H1 (cell line): ENCODE data around the gene ROBO2. TPM values are rescaled to one million over a fixed set of nuclear protein-coding genes. Genes with fewer than 3 reads are reported as not detected.

ENCODE experiments used
- CTCF ChIA-PET: fragments of 300-600 bp; sonication (Branson Sonifier 250); formaldehyde crosslinking; loops from one replicate; lab custom pipeline; 2021; ENCODE audit not compliant: partially characterized antibody; lab: Charles Lee
- POLR2A ChIA-PET: fragments of 300-600 bp; sonication (Branson Sonifier 250); formaldehyde crosslinking; loops from one replicate; lab custom pipeline; 2021; ENCODE audit warnings: inconsistent platforms; ENCODE audit not compliant: partially characterized antibody; lab: Charles Lee
- DNase-seq, 2 experiments: peaks; one replicate each; pipeline versions ENCODE4 v3.0.0 to v3.0.0-alpha.2; 2010 to 2022; ENCODE audit warnings: low spot score in 2 of 2, low read depth in 1 of 2, mixed read lengths in 1 of 2
- FAIRE-seq: peaks from 2 replicates; lab custom pipeline; 2011; peaks lifted over from hg19 to GRCh38; lab: Jason Lieb, UNC
- H2AFZ ChIP-seq: 2 replicates; pipeline ENCODE4 v1.8.1; 2012; ENCODE audit warnings: low read length, inconsistent platforms
- H2AK5ac ChIP-seq: 2 replicates; pipeline ENCODE4 v1.6.1; 2013; ENCODE audit warnings: low read depth, low read length
- H2BK120ac ChIP-seq: replicated peaks from 2 replicates; pipeline ENCODE3; 2013; ENCODE audit warnings: low read depth, low read length, inconsistent platforms
- H2BK12ac ChIP-seq: 2 replicates; pipeline ENCODE4 v1.6.1; 2013; ENCODE audit warnings: low read depth, low read length
- H2BK15ac ChIP-seq: 2 replicates; pipeline ENCODE4 v1.6.1; 2013; ENCODE audit warnings: low read length
- H2BK20ac ChIP-seq: 2 replicates; pipeline ENCODE4 v1.6.1; 2013; ENCODE audit warnings: low read length
- H2BK5ac ChIP-seq: 2 replicates; pipeline ENCODE4 v1.6.1; 2013; ENCODE audit warnings: low read depth, low read length
- H3K14ac ChIP-seq: 2 replicates; pipeline ENCODE4 v1.6.1; 2013; ENCODE audit warnings: inconsistent platforms; ENCODE audit not compliant: insufficient read length
- H3K18ac ChIP-seq: 2 replicates; pipeline ENCODE4 v1.6.1; 2013; ENCODE audit warnings: low read length; ENCODE audit errors: extremely low read depth
- H3K23ac ChIP-seq: 2 replicates; pipeline ENCODE4 v1.6.1; 2013; ENCODE audit warnings: inconsistent platforms; ENCODE audit not compliant: insufficient read length
- H3K23me2 ChIP-seq: 2 replicates; pipeline ENCODE4 v1.6.1; 2013; ENCODE audit warnings: low read depth, low read length
- H3K27ac ChIP-seq: 2 replicates; pipeline ENCODE4 v1.6.1; 2011; ENCODE audit warnings: low read depth, low read length, inconsistent platforms
- H3K27me3 ChIP-seq, 4 experiments: replicated peaks in 1 of 4; 1 replicate in 1 of 4; 2 replicates in 3 of 4; pipeline versions ENCODE4 v1.6.1 to v1.8.1; 2011 to 2013; ENCODE audit warnings: low read length in 3 of 4, mild to moderate bottlenecking in 3 of 4, inconsistent platforms in 2 of 4, mixed read lengths in 2 of 4, moderate library complexity in 1 of 4; ENCODE audit not compliant: control insufficient read depth in 3 of 4, insufficient read depth in 3 of 4; ENCODE audit errors: extremely low read depth in 1 of 4
- H3K36me3 ChIP-seq, 4 experiments: 2 replicates each; pipeline versions ENCODE4 v1.6.1 to v1.8.1; 2011 to 2013; ENCODE audit warnings: mild to moderate bottlenecking in 4 of 4, low read length in 3 of 4, moderate library complexity in 2 of 4, control low read depth in 1 of 4, inconsistent platforms in 1 of 4; ENCODE audit not compliant: insufficient read depth in 4 of 4, control insufficient read depth in 2 of 4
- H3K4ac ChIP-seq: replicated peaks from 2 replicates; pipeline ENCODE3; 2013; ENCODE audit warnings: low read length, low read depth, mixed read lengths, inconsistent platforms; ENCODE audit not compliant: insufficient read length
- H3K4me1 ChIP-seq, 4 experiments: replicated peaks in 1 of 4; 1 replicate in 1 of 4; 2 replicates in 3 of 4; pipeline versions ENCODE4 v1.6.1 to v1.8.1; 2011 to 2013; ENCODE audit warnings: low read length in 3 of 4, inconsistent platforms in 2 of 4, mixed read lengths in 1 of 4; ENCODE audit not compliant: insufficient read depth in 4 of 4, control insufficient read depth in 3 of 4
- H3K4me2 ChIP-seq, 2 experiments: 2 replicates each; pipeline versions ENCODE4 v1.6.1 to v1.8.1; 2011 to 2013; ENCODE audit warnings: low read depth in 2 of 2, low read length in 2 of 2, control low read depth in 1 of 2, inconsistent platforms in 1 of 2, mild to moderate bottlenecking in 1 of 2; ENCODE audit not compliant: insufficient read depth in 1 of 2
- H3K4me3 ChIP-seq, 4 experiments: fragments of 200-600, 300-600 bp in 1 of 4; sonication (generic), shearing (Covaris generic), sonication (Bioruptor Twin) in 1 of 4; 2 replicates each; pipeline versions ENCODE4 v1.5.1 to v1.8.1; 2011 to 2016; ENCODE audit warnings: low read length in 4 of 4, low read depth in 3 of 4, control low read depth in 2 of 4, inconsistent platforms in 2 of 4, mild to moderate bottlenecking in 2 of 4, mixed read lengths in 1 of 4, moderate library complexity in 1 of 4; ENCODE audit not compliant: insufficient read depth in 2 of 4; ENCODE audit errors: extremely low read depth in 1 of 4
- H3K56ac ChIP-seq: replicated peaks from 2 replicates; pipeline ENCODE3; 2013; ENCODE audit warnings: low read depth, mild to moderate bottlenecking, mixed read lengths, low read length, inconsistent platforms; ENCODE audit not compliant: insufficient read length
- H3K79me1 ChIP-seq: 2 replicates; pipeline ENCODE4 v1.6.1; 2013; ENCODE audit warnings: low read depth, low read length, control low read depth
- H3K79me2 ChIP-seq, 2 experiments: 2 replicates each; pipeline versions ENCODE4 v1.6.1 to v1.8.1; 2012 to 2013; ENCODE audit warnings: low read length in 2 of 2, mild to moderate bottlenecking in 2 of 2, inconsistent platforms in 1 of 2; ENCODE audit not compliant: insufficient read depth in 2 of 2, control insufficient read depth in 1 of 2
- H3K9ac ChIP-seq, 4 experiments: replicated peaks in 1 of 4; 1 replicate in 1 of 4; 2 replicates in 3 of 4; pipeline versions ENCODE4 v1.6.1 to v1.8.1; 2011 to 2013; ENCODE audit warnings: low read depth in 3 of 4, low read length in 3 of 4, control low read depth in 2 of 4, mild to moderate bottlenecking in 2 of 4, moderate library complexity in 2 of 4, inconsistent platforms in 1 of 4; ENCODE audit errors: extremely low read depth in 1 of 4
- H3K9me3 ChIP-seq, 2 experiments: 2 replicates each; pipeline versions ENCODE4 v1.6.1 to v1.8.1; 2012 to 2013; ENCODE audit warnings: mild to moderate bottlenecking in 2 of 2, moderate library complexity in 2 of 2, control low read depth in 1 of 2, inconsistent platforms in 1 of 2, low read depth in 1 of 2, low read length in 1 of 2, mixed read lengths in 1 of 2; ENCODE audit not compliant: insufficient read depth in 2 of 2
- H4K20me1 ChIP-seq, 2 experiments: replicated peaks in 1 of 2; 2 replicates each; pipeline versions ENCODE3 to v1.8.1; 2011 to 2013; ENCODE audit warnings: inconsistent platforms in 2 of 2, low read length in 2 of 2, mild to moderate bottlenecking in 1 of 2; ENCODE audit not compliant: insufficient read depth in 2 of 2, control insufficient read depth in 1 of 2
- H4K5ac ChIP-seq: 2 replicates; pipeline ENCODE4 v1.6.1; 2013; ENCODE audit warnings: low read length, low read depth, mixed read lengths, inconsistent platforms; ENCODE audit not compliant: insufficient read length
- H4K8ac ChIP-seq: 2 replicates; pipeline ENCODE4 v1.8.0; 2013; ENCODE audit warnings: mild to moderate bottlenecking, moderate library complexity, low read length, inconsistent platforms; ENCODE audit not compliant: insufficient read depth; ENCODE audit errors: extremely low read depth
- H4K91ac ChIP-seq: replicated peaks from 2 replicates; pipeline ENCODE3; 2013; ENCODE audit warnings: low read length, mixed read lengths, inconsistent platforms; ENCODE audit not compliant: insufficient read length
- BCL11A ChIP-seq, 2 experiments: IDR thresholded peaks; one replicate each; pipeline ENCODE4 v1.6.1; 2011; ENCODE audit warnings: low read depth in 2 of 2, low read length in 2 of 2, mild to moderate bottlenecking in 2 of 2
- EZH2 ChIP-seq: fragments of 200-600 bp; sonication (generic); IDR thresholded peaks from 2 replicates; pipeline ENCODE4 v1.7.1; 2012; ENCODE audit warnings: low read depth, mild to moderate bottlenecking, moderate library complexity, low read length, inconsistent platforms; ENCODE audit not compliant: severe bottlenecking
- GTF2F1 ChIP-seq: IDR thresholded peaks from 2 replicates; pipeline ENCODE4 v1.6.1; 2012; ENCODE audit warnings: low read depth, low read length, improper control_type of control experiment, borderline replicate concordance
- HDAC2 ChIP-seq, 2 experiments: fragments of 300-600 bp in 1 of 2; sonication (generic) in 1 of 2; IDR thresholded peaks; 2 replicates each; pipeline ENCODE4 v1.6.1; 2011 to 2012; ENCODE audit warnings: low read depth in 2 of 2, low read length in 2 of 2, mild to moderate bottlenecking in 2 of 2, moderate library complexity in 2 of 2, borderline replicate concordance in 1 of 2, inconsistent platforms in 1 of 2
- KDM1A ChIP-seq: fragments of 200-600, 300-600 bp; sonication (generic); IDR thresholded peaks from 2 replicates; pipeline ENCODE4 v1.7.1; 2016; ENCODE audit warnings: mild to moderate bottlenecking, low read length, borderline replicate concordance
- NANOG ChIP-seq: IDR thresholded peaks from 2 replicates; pipeline ENCODE4 v1.6.1; 2011; ENCODE audit warnings: low read length, low read depth, mild to moderate bottlenecking, inconsistent platforms; ENCODE audit not compliant: insufficient read depth, poor library complexity, severe bottlenecking
- PHF8 ChIP-seq: fragments of 200-600 bp; sonication (generic); conservative IDR thresholded peaks from 2 replicates; pipeline ENCODE4 v1.7.1; 2012; ENCODE audit warnings: low read depth, mild to moderate bottlenecking, inconsistent platforms, low read length, moderate library complexity
- POLR2AphosphoS5 ChIP-seq: IDR thresholded peaks from 2 replicates; pipeline ENCODE4 v1.6.1; 2011; ENCODE audit warnings: low read depth, low read length
- SIX5 ChIP-seq: IDR thresholded peaks from 2 replicates; pipeline ENCODE4 v1.6.1; 2011; ENCODE audit warnings: mild to moderate bottlenecking, low read depth, low read length
- TBP ChIP-seq: IDR thresholded peaks from 2 replicates; pipeline ENCODE4 v1.6.1; 2011; ENCODE audit warnings: low read depth, low read length, improper control_type of control experiment
- WGBS, 2 experiments: shearing (Covaris generic) in 1 of 2; methylation state at CpG; one replicate each; pipeline versions ENCODE4 v1.1.6 to v1.1.7; 2013 to 2015; ENCODE audit warnings: low lambda C conversion rate in 2 of 2, mixed read lengths in 2 of 2, inconsistent platforms in 1 of 2, low coverage in 1 of 2, missing lambda C conversion rate in 1 of 2; ENCODE audit not compliant: insufficient replicate concordance in 2 of 2, insufficient coverage in 1 of 2, insufficient read length in 1 of 2; ENCODE audit errors: extremely low coverage in 1 of 2, missing lambda C conversion rate in 1 of 2; 5-methylcytosine and 5-hydroxymethylcytosine counted together
- polyA plus RNA-seq, 7 experiments: library from polyadenylated mRNA; depleted of rRNA in 3 of 7; stranded (reverse) in 5 of 7; unstranded in 2 of 7; fragments of >200 nt in 5 of 7; fragments of 200-250 nt in 2 of 7; gene quantifications; 1 replicate in 5 of 7; 2 replicates in 1 of 7; 4 replicates in 1 of 7; pipeline versions ENCODE4 v1.2.1 to v1.2.3, GENCODE V29; 2011 to 2013; ENCODE audit warnings: missing spikeins in 2 of 7, mixed read lengths in 2 of 7
- total RNA-seq: library from RNA; stranded (reverse); fragmentation: NEBNext Ultra II Directional; extraction: Animal tissue kit (Norgen Biotek cat#: 25700); gene quantifications from 2 replicates; pipeline ENCODE4 v1.2.1, GENCODE V29; 2021

The ROBO2 gene
- total and polyA plus RNA-seq, 2 of the 8 experiments (the other 6 are each of a cell fraction or from before 2014, with no cell fraction given): 1.5 to 2.9 TPM

GRCh38 chr3:77256584-77257503 lies 216.9 kb downstream of the ROBO2 start:
- H3K23ac ChIP-seq: no peak overlapping the region
- H3K4me3 ChIP-seq: no peak overlapping the region
- no peak overlapping the region for H3K4ac ChIP-seq
- no peaks in the 10 kb centered on the region for H3K79me2 ChIP-seq
- H3K14ac ChIP-seq: no peak overlapping the region
- no peak overlapping the region for H2BK20ac ChIP-seq
- H3K9ac ChIP-seq: no peak overlapping the region
- H3K9me3 ChIP-seq: no peaks in the 10 kb centered on the region
- no peak for FAIRE-seq
- H2BK12ac ChIP-seq: no peak overlapping the region
- H2AK5ac ChIP-seq: no peak overlapping the region
- ChIA-PET POLR2A (interaction anchor here (1.4 kb wide), 1 partner anchor 9 kb away, joined by 4 read pairs; no protein-coding TSS in a partner anchor), CTCF (interaction anchor here (0.7 to 2.1 kb wide), 10 partner anchors 9 to 593 kb away, joined by 3 to 16 read pairs (median 4); partner anchors contain the start of gene ROBO2)
- no peaks in the 10 kb centered on the region for H3K23me2 ChIP-seq
- H2AFZ ChIP-seq: no peak overlapping the region
- no peak overlapping the region for H4K5ac ChIP-seq
- no peak overlapping the region for H3K18ac ChIP-seq
- no peak overlapping the region for H3K4me2 ChIP-seq
- no peak for TF ChIP-seq POLR2AphosphoS5
- TF ChIP-seq HDAC2 (IDR thresholded peaks at IDR 0.05; ENCODE audit: borderline replicate concordance in 1 of 2, low read depth in 2 of 2, low read length in 2 of 2): no peak
- TF ChIP-seq TBP: no peak
- no peak for TF ChIP-seq KDM1A
- TF ChIP-seq GTF2F1: no peak
- no peak for TF ChIP-seq SIX5
- no peak for TF ChIP-seq PHF8
- no peak for TF ChIP-seq BCL11A (IDR thresholded peaks at IDR 0.05; ENCODE audit: low read depth in 2 of 2, low read length in 2 of 2)
- TF ChIP-seq NANOG: no peak
- no peak for TF ChIP-seq EZH2
- H2BK5ac ChIP-seq: no peak overlapping the region
- H3K79me1 ChIP-seq: no peaks in the 10 kb centered on the region
- H3K4me1 ChIP-seq: no peaks in the 10 kb centered on the region
- H2BK15ac ChIP-seq: no peak overlapping the region
- H3K27ac ChIP-seq: no peak overlapping the region
- H4K20me1 ChIP-seq: no peaks in the 10 kb centered on the region
- 80% methylated on average over 9 of the region's 9 CpGs; no CpG with 5 or more reads in 1 of the 2 experiments for WGBS, 2 experiments
- H3K56ac ChIP-seq: no peak overlapping the region
- DNase-seq: no peak
- H3K36me3 ChIP-seq: no peaks in the 10 kb centered on the region
- no peak overlapping the region for H4K8ac ChIP-seq
- no peak overlapping the region for H2BK120ac ChIP-seq
- H3K27me3 ChIP-seq: no peaks in the 10 kb centered on the region
- no peak overlapping the region for H4K91ac ChIP-seq
